ENCODE data around the gene PRKCE.

GRCh38 chr2:45923701-45924100, 272.2 kb downstream of the PRKCE start:
- TF ChIP-seq POLR2AphosphoS5 (IDR thresholded peaks at IDR 0.05; ENCODE audit: borderline replicate concordance, low read depth, low read length), result no peak
- no peak for TF ChIP-seq EZH2 (IDR thresholded peaks at IDR 0.05)
